Stimulated activated effector memory CD8-positive, alpha-beta T cell treated with anti-CD3 and anti-CD28 coated beads, Interleukin-12 subunit alpha, Interleukin-12 subunit beta, amount 100 ng/mL, for 72 hours (primary cell): Measurements from ENCODE around the gene OR5H6.

Source experiments
- ATAC-seq: fragments of 150-1000 bp; cut with Tn5 transposase; 2 replicates; pipeline ENCODE4 v1.10.0; 2021
- DNase-seq, 2 donors: peaks; one replicate each; pipeline ENCODE4 v3.0.0; 2021 to 2022; ENCODE audit warnings: low spot score in 2 of 2
- H3K27ac Mint-ChIP-seq: one replicate; pipeline ENCODE4 v1.8.0; 2022; ENCODE audit warnings: mild to moderate bottlenecking, mixed read lengths
- H3K36me3 Mint-ChIP-seq: one replicate; pipeline ENCODE4 v1.8.0; 2022; ENCODE audit warnings: mild to moderate bottlenecking, mixed read lengths
- H3K4me1 Mint-ChIP-seq: one replicate; pipeline ENCODE4 v1.8.0; 2022; ENCODE audit warnings: mixed read lengths
- H3K4me3 Mint-ChIP-seq: one replicate; pipeline ENCODE4 v1.8.0; 2022; ENCODE audit warnings: mild to moderate bottlenecking, mixed read lengths
- H3K9me3 Mint-ChIP-seq: one replicate; pipeline ENCODE4 v1.8.0; 2022; ENCODE audit warnings: mixed read lengths

Gene OR5H6

DNA sequence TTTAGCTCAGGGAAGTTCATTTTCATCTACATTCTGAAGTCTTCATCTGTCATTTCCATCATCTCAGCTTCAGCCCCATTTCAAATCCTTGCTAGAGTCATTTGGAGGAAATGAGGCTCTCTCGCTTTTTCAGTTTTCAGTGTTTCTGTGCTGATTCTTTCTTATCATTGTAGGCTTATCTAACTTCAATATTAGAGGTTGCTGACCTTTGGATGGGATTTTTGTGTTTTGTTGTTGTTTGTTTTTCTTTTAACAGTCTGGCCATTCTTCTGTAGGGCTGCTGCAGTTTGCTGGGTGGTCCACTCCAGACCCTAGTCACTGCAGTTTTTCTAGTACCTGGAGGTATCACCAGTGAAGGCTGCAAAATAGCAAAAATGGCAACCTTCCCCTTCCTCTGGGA, 26.9 kb downstream of the OR5H6 start:
- H3K36me3 Mint-ChIP-seq = no peaks in the 10 kb centered on the region
- ATAC-seq = no peak
- no peak for DNase-seq
- no peak overlapping the region for H3K27ac Mint-ChIP-seq
- no peaks in the 10 kb centered on the region for H3K4me1 Mint-ChIP-seq
- peaks cover 3% of the 10 kb centered on the region for H3K9me3 Mint-ChIP-seq
- no peak overlapping the region for H3K4me3 Mint-ChIP-seq

DNA sequence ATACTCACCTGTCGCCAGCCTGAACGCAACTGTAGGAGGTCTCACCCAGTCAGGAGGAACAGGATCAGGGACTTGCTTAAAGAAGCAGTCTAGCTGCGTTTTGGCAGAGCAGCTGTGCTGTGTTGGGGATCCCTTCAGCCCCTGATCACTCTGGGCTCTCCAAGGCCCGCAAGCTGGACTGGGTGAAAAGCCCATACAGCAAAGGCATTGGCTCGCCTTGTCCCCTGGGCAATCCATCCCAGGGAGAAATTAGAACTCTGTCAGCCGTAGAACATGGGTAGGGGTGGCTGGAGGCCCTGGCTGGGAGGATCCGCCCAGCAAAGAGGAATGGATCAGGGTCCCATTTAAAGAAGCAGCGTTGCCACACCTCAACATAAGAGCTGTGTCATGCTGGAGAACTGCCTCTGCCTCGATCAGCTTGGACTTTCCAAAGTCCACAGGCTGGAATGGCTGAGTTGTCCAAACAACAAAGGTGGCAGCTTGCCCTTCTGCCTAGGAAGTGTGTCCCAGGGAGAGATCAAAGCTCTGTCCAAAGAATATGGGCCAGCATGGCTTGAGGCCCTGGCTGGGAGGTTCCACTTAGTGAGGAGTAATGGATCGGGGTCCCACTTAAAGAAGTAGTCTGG, 27.4 kb downstream of the OR5H6 start:
- DNase-seq (no peak), ATAC-seq (no peak)
- Mint-ChIP-seq H3K4me3 (no peak overlapping the region), H3K27ac (no peak overlapping the region), H3K9me3 (peaks cover 3% of the 10 kb centered on the region), H3K4me1 (no peaks in the 10 kb centered on the region), H3K36me3 (no peaks in the 10 kb centered on the region)
